ENCODE measurements around the gene ALX4. TPM values are rescaled to one million over a fixed set of nuclear protein-coding genes. Genes with fewer than 3 reads are reported as not detected.

The ALX4 gene
- total RNA-seq, 4 donors from 2014 or later, result 0.31 TPM; not detected in 3

DNA sequence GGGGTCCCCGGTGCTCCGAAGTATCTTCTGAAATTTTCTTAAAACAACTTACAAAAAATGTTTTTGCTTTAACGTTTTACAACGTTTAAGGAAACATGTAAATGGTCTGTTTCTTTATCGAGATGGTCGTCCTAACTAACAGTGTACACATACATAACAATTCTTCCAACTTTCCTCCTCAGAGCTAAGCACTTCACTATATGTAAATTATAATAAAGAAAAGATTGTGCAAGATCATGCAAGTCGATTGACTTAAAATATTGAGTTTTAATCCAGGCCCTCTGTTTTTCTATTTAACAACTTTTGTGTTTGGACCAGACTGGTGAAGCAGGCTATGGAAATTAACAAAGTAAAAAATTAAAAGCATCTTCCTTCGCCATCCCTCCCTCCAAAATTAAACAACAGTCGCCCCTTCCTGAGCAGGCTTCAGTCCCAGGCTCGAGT lies 4.9 kb downstream of the ALX4 start:
- no peak for ATAC-seq
- Histone ChIP-seq H3K27ac (no peak overlapping the region), H3K27me3 (peaks cover 100% of the 10 kb centered on the region), H3K9me3 (no peaks in the 10 kb centered on the region), H3K4me1 (peaks cover 0 to 38% (median 21%) of the 10 kb centered on the region in 3 donors), H3K36me3 (no peaks in the 10 kb centered on the region), H3K4me3 (peak overlapping the region in 1 of 2 donors; percentile 57)
- 17 to 33% methylated on average over 8 to 10 of the region's 10 CpGs for WGBS, 2 donors (ENCODE audit: low coverage in 1 of 2)
- TF ChIP-seq, protein P1, sequence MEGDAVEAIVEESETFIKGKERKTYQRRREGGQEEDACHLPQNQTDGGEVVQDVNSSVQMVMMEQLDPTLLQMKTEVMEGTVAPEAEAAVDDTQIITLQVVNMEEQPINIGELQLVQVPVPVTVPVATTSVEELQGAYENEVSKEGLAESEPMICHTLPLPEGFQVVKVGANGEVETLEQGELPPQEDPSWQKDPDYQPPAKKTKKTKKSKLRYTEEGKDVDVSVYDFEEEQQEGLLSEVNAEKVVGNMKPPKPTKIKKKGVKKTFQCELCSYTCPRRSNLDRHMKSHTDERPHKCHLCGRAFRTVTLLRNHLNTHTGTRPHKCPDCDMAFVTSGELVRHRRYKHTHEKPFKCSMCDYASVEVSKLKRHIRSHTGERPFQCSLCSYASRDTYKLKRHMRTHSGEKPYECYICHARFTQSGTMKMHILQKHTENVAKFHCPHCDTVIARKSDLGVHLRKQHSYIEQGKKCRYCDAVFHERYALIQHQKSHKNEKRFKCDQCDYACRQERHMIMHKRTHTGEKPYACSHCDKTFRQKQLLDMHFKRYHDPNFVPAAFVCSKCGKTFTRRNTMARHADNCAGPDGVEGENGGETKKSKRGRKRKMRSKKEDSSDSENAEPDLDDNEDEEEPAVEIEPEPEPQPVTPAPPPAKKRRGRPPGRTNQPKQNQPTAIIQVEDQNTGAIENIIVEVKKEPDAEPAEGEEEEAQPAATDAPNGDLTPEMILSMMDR (IDR thresholded peaks at IDR 0.05), result no peak
- TF ChIP-seq EP300 (IDR thresholded peaks at IDR 0.05), result no peak
- no peak for TF ChIP-seq POLR2AphosphoS5 (IDR thresholded peaks at IDR 0.05)
- TF ChIP-seq POLR2A (IDR thresholded peaks at IDR 0.05), result no peak

DNA sequence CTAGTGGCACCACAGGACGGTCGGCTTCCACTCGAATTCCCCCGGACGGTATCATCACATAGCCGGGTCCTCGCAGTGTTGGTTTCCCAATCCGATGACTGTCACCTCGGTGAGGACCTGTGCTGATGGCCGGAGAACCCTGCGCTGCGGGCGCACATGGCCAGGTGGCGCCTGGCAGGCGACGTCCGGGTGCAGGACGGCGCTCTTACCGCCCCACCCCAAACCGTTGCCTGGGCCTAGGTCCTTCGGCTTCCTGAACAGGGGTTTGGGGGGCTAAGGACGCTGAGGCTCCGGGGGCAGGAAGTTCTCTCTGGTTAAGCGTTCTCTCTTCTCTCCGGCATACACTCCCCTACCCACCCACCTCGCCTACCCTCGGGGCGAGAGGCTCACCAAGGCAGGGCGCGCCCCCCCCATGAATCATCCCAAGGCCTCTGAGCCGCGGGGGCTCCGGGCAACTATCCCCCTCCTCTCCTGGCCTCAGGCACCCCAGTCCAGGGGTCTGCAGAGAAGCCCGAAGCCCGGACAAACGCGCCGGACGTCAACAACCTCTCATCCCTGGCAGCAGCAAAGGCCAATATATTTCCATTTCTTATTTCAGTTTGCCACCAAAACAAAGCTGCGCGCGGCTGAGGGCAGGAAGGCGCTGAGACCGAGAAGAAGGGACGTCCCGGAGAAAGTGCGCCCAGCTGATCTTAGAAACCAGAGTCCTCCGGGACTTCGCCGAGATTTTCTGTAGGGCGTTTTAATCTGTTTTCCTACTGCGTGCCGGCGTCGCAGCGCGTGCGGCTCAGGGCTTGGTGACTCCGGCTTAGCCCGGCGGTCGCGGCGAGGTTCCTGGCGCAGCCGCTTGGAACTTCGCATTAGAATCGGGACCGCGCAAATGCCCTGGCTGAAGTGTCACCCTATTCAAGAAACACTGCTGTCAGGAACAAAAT lies 5.6 kb downstream of the ALX4 start:
- WGBS, 2 donors (ENCODE audit: low coverage in 1 of 2), result 0 to 18% methylated on average over 3 to 4 of the region's 71 CpGs
- peaks cover 100% of the 10 kb centered on the region for H3K27me3 ChIP-seq
- H3K27ac ChIP-seq, result no peak overlapping the region
- H3K36me3 ChIP-seq, result no peaks in the 10 kb centered on the region
- H3K4me1 ChIP-seq, result peaks cover 0 to 32% (median 14%) of the 10 kb centered on the region in 3 donors
- ATAC-seq, result no peak
- H3K9me3 ChIP-seq, result no peaks in the 10 kb centered on the region
- H3K4me3 ChIP-seq, result peak overlapping the region in 1 of 2 donors; percentile 57
- no peak for TF ChIP-seq POLR2AphosphoS5 (IDR thresholded peaks at IDR 0.05)

DNA sequence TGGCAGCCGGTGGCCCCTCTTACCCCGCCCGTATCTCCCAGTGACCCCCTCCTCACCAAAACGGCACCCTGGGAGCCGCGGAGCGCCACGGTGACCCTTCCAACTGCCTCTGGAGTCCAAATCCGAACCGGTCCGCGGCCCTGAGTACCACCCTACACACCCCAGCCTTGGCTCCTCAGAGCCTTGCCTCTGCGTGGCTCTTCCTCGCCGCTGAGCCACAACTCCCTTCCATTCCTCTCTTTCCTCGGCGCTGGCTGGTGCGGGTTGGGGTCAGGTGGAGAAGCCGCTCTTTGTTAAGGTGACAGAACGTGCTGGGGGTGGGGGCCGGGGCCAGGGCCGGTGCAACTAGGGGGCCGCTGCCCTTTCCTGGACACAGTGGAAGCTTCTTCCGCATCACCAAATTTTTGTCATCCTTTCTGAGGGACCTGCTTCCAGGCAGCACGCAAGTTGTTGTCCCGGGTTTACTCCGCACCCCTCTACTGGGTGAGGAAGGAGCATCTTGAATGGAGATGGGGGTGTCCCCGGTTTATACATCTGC lies 6.5 kb downstream of the ALX4 start:
- Histone ChIP-seq H3K4me1 (peaks cover 0 to 24% (median 12%) of the 10 kb centered on the region in 3 donors), H3K9me3 (no peaks in the 10 kb centered on the region), H3K27me3 (peaks cover 95% of the 10 kb centered on the region), H3K4me3 (no peak overlapping the region), H3K36me3 (no peaks in the 10 kb centered on the region), H3K27ac (no peak overlapping the region)
- WGBS, 2 donors (ENCODE audit: low coverage in 1 of 2), result 7 to 36% methylated on average over 9 of the region's 28 CpGs
- ATAC-seq, result no peak
- TF ChIP-seq EP300 (IDR thresholded peaks at IDR 0.05), result no peak
- TF ChIP-seq POLR2A (IDR thresholded peaks at IDR 0.05), result no peak
- TF ChIP-seq, protein P1 (IDR thresholded peaks at IDR 0.05), result no peak
- TF ChIP-seq POLR2AphosphoS5 (IDR thresholded peaks at IDR 0.05), result no peak

DNA sequence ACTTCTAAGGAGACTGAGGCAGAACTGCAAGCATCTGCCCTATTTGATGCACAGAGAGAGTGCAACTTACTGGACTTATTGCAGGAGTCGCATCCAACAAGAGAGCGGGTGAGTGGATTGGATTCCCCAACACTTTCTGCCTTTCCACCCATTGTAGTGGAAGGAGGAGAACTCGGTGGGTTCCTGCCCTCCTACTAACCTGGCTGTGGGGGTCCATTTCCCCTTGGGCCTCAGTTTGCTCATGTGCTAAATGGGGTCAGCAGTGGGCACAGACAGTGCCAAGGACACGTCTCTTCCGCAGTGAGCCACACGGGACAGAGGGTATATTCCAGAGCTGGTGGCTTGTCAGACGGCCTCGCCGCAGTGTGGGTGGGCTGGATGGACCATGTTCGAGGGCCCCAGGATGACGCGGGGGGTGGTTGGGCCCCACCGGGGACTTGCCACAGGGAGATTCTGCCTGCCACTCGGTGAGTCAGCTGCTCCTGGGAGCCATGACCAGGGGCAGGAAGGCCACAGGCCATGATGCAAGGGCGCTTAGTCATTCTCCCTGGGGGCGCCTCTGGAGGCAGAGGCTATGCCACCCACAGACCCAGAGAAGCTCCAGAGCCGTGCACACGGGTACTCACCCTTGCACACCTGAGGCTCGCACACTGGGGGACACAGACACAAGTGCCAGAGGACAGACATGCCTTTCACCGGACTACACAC lies 8.2 kb downstream of the ALX4 start:
- TF ChIP-seq, protein P1 (IDR thresholded peaks at IDR 0.05), result no peak
- TF ChIP-seq POLR2AphosphoS5 (IDR thresholded peaks at IDR 0.05) (no peak), EP300 (IDR thresholded peaks at IDR 0.05) (no peak), POLR2A (IDR thresholded peaks at IDR 0.05) (no peak)
- peaks cover 83% of the 10 kb centered on the region for H3K27me3 ChIP-seq
- WGBS, 2 donors (ENCODE audit: low coverage in 1 of 2), result 87 to 90% methylated on average over 2 to 9 of the region's 20 CpGs
- no peak overlapping the region for H3K4me3 ChIP-seq
- H3K4me1 ChIP-seq, result peaks cover 0 to 24% (median 12%) of the 10 kb centered on the region in 3 donors
- H3K9me3 ChIP-seq, result no peaks in the 10 kb centered on the region
- no peaks in the 10 kb centered on the region for H3K36me3 ChIP-seq
- no peak for ATAC-seq
- no peak overlapping the region for H3K27ac ChIP-seq

Measured in gastroesophageal sphincter (tissue), 4 donors.